Brain microvascular endothelial cell (primary cell): ENCODE results near the gene FSTL4.
"Not testable (repeated sequence)": the region's sequence is repeated elsewhere in the genome, so short reads cannot be mapped to it uniquely, and the experiment has no call there.

ENCODE experiments used
- DNase-seq: peaks from one replicate; pipeline ENCODE4 v3.0.0-alpha.2; 2020
- H3K27ac ChIP-seq: fragments of 250-450 bp; sonication (Bioruptor Pico); 2 replicates; pipeline ENCODE4 v1.5.1; 2020; ENCODE audit warnings: mild to moderate bottlenecking, moderate library complexity
- H3K27me3 ChIP-seq: fragments of 250-450 bp; sonication (Bioruptor Pico); replicated peaks from 2 replicates; pipeline ENCODE4 v1.5.1; 2020; ENCODE audit warnings: mild to moderate bottlenecking
- H3K36me3 ChIP-seq: fragments of 250-450 bp; sonication (Bioruptor Pico); replicated peaks from 2 replicates; pipeline ENCODE4 v1.5.1; 2020; ENCODE audit warnings: mild to moderate bottlenecking
- H3K4me3 ChIP-seq: 2 replicates; pipeline ENCODE4 v1.5.1; 2011; ENCODE audit warnings: low read depth, mild to moderate bottlenecking, control low read depth, low read length, moderate library complexity
- CTCF ChIP-seq: IDR thresholded peaks from 2 replicates; pipeline ENCODE4 v1.5.1; 2011; ENCODE audit warnings: low read depth, mild to moderate bottlenecking, moderate library complexity, low read length, control low read depth, inconsistent platforms; ENCODE audit errors: missing control alignments
- in situ Hi-C: cut with HindIII; loops from 2 replicates; pipeline ENCODE4 v1.10.0; 2017; ENCODE audit warnings: low sequenced_read_pairs, low pct_ligation_motif_present

FSTL4 gene

GRCh38 chr5:133195250-133195649 is 417.1 kb downstream of the FSTL4 start:
- H3K27me3 ChIP-seq, result no peaks in the 10 kb centered on the region
- DNase-seq, result no peak
- H3K4me3 ChIP-seq, result no peak overlapping the region
- no peaks in the 10 kb centered on the region for H3K36me3 ChIP-seq
- in situ Hi-C loops, result no loop called here
- no peak for TF ChIP-seq CTCF
- no peak overlapping the region for H3K27ac ChIP-seq

GRCh38 chr5:133193794-133194193 is 418.5 kb downstream of the FSTL4 start:
- no peak overlapping the region for H3K27ac ChIP-seq
- DNase-seq, result no peak
- TF ChIP-seq CTCF, result no peak
- H3K4me3 ChIP-seq, result no peak overlapping the region
- no peaks in the 10 kb centered on the region for H3K36me3 ChIP-seq
- in situ Hi-C loops, result no loop called here
- no peaks in the 10 kb centered on the region for H3K27me3 ChIP-seq

GRCh38 chr5:133192716-133193115 is 419.6 kb downstream of the FSTL4 start:
- Histone ChIP-seq H3K27ac (no peak overlapping the region), H3K36me3 (no peaks in the 10 kb centered on the region), H3K4me3 (no peak overlapping the region), H3K27me3 (no peaks in the 10 kb centered on the region)
- no peak for DNase-seq
- in situ Hi-C loops, result no loop called here
- TF ChIP-seq CTCF, result no peak

GRCh38 chr5:133189881-133190280 is 422.5 kb downstream of the FSTL4 start:
- in situ Hi-C loops, result no loop called here
- Histone ChIP-seq H3K27me3 (no peaks in the 10 kb centered on the region), H3K36me3 (no peaks in the 10 kb centered on the region), H3K4me3 (no peak overlapping the region), H3K27ac (no peak overlapping the region)
- TF ChIP-seq CTCF, result no peak
- DNase-seq, result no peak

GRCh38 chr5:133179405-133179804 is 432.9 kb downstream of the FSTL4 start:
- in situ Hi-C loops, result no loop called here
- H3K36me3 ChIP-seq, result no peaks in the 10 kb centered on the region
- DNase-seq, result no peak
- TF ChIP-seq CTCF, result no peak
- H3K27me3 ChIP-seq, result no peaks in the 10 kb centered on the region
- H3K27ac ChIP-seq, result no peak overlapping the region
- no peak overlapping the region for H3K4me3 ChIP-seq

GRCh38 chr5:133170756-133171387 is 441.5 kb downstream of the FSTL4 start:
- H3K36me3 ChIP-seq, in situ Hi-C loops, DNase-seq, H3K27ac ChIP-seq, H3K4me3 ChIP-seq, H3K27me3 ChIP-seq: not testable (repeated sequence)
